IMR-90 (cell line): ENCODE measurements around the gene JAKMIP3. TPM values are rescaled to one million over a fixed set of nuclear protein-coding genes. Genes with fewer than 3 reads are reported as not detected.

Experiments
- ATAC-seq: fragments of 200-7000 bp; cut with Tn5 transposase; 2 replicates; pipeline ENCODE4 v1.9.1; 2020; ENCODE audit warnings: low read depth, mild to moderate bottlenecking, moderate library complexity
- BruUV-seq: library from RNA; stranded (reverse); fragments of 400-500 nt; replicated peaks from 2 replicates; lab custom pipeline; 2021; lab: Mats Ljungman, UMichigan
- CTCF ChIA-PET: fragments of 300-600 bp; formaldehyde crosslinking; extraction: SDS; loops from one replicate; lab custom pipeline; 2021; ENCODE audit warnings: antibody characterized with exemption; lab: Yijun Ruan, JAX
- POLR2A ChIA-PET: fragments of 300-600 bp; sonication (Branson Sonifier 250); formaldehyde crosslinking; loops from one replicate; lab custom pipeline; 2022; ENCODE audit warnings: antibody characterized with exemption; ENCODE audit not compliant: unreplicated experiment; lab: Charles Lee
- DNase-seq: peaks from one replicate; pipeline ENCODE4 v3.0.0; 2013
- H2AFZ ChIP-seq: replicated peaks from 2 replicates; pipeline ENCODE3; 2013; ENCODE audit warnings: low read length, mild to moderate bottlenecking; ENCODE audit not compliant: poor library complexity
- H2AK5ac ChIP-seq: 2 replicates; pipeline ENCODE4 v1.6.1; 2013; ENCODE audit warnings: low read depth, low read length, inconsistent platforms
- H2AK9ac ChIP-seq: replicated peaks from 2 replicates; pipeline ENCODE3; 2013; ENCODE audit warnings: mild to moderate bottlenecking, low read depth, low read length, moderate library complexity; ENCODE audit not compliant: poor library complexity
- H2BK120ac ChIP-seq: 2 replicates; pipeline ENCODE4 v1.6.1; 2013; ENCODE audit warnings: low read depth, low read length, inconsistent platforms
- H2BK15ac ChIP-seq: 3 replicates; pipeline ENCODE4 v1.6.1; 2013; ENCODE audit warnings: low read depth, low read length, inconsistent platforms
- H2BK20ac ChIP-seq: 2 replicates; pipeline ENCODE4 v1.6.1; 2013; ENCODE audit warnings: low read depth, mild to moderate bottlenecking, inconsistent platforms, low read length, moderate library complexity
- H2BK5ac ChIP-seq: 2 replicates; pipeline ENCODE4 v1.6.1; 2013; ENCODE audit warnings: mild to moderate bottlenecking, low read depth, low read length, inconsistent platforms; ENCODE audit not compliant: poor library complexity, severe bottlenecking
- H3K14ac ChIP-seq: replicated peaks from 2 replicates; pipeline ENCODE4 v1.6.1; 2013; ENCODE audit warnings: low read depth, low read length, inconsistent platforms
- H3K18ac ChIP-seq: 2 replicates; pipeline ENCODE4 v1.6.1; 2013; ENCODE audit warnings: low read depth, low read length, control low read depth
- H3K23ac ChIP-seq: 2 replicates; pipeline ENCODE4 v1.6.1; 2013; ENCODE audit warnings: low read depth, low read length, inconsistent platforms
- H3K27ac ChIP-seq: 2 replicates; pipeline ENCODE4 v1.5.1; 2013; ENCODE audit warnings: mild to moderate bottlenecking, control low read depth, low read length; ENCODE audit not compliant: insufficient read depth
- H3K27me3 ChIP-seq: 2 replicates; pipeline ENCODE4 v1.6.1; 2013; ENCODE audit warnings: low read length; ENCODE audit not compliant: control insufficient read depth, insufficient read depth
- H3K36me3 ChIP-seq: 2 replicates; pipeline ENCODE4 v1.6.1; 2013; ENCODE audit warnings: low read length, mixed read lengths; ENCODE audit not compliant: control insufficient read depth, insufficient read depth
- H3K4ac ChIP-seq: 2 replicates; pipeline ENCODE4 v1.6.1; 2013; ENCODE audit warnings: low read depth, low read length, inconsistent platforms
- H3K4me1 ChIP-seq: 2 replicates; pipeline ENCODE4 v1.6.1; 2013; ENCODE audit warnings: low read length, mixed read lengths; ENCODE audit not compliant: control insufficient read depth, insufficient read depth
- H3K4me2 ChIP-seq: 2 replicates; pipeline ENCODE4 v1.6.1; 2013; ENCODE audit warnings: low read depth, mild to moderate bottlenecking, control low read depth, low read length, moderate library complexity
- H3K4me3 ChIP-seq: 2 replicates; pipeline ENCODE4 v1.5.1; 2013; ENCODE audit warnings: low read depth, mild to moderate bottlenecking, control low read depth, low read length, moderate library complexity; ENCODE audit not compliant: insufficient read depth
- H3K56ac ChIP-seq: 2 replicates; pipeline ENCODE4 v1.6.1; 2013; ENCODE audit warnings: low read length, inconsistent platforms; ENCODE audit not compliant: insufficient read depth; ENCODE audit errors: extremely low read depth
- H3K79me1 ChIP-seq, 2 experiments: 2 replicates each; pipeline ENCODE4 v1.6.1; 2013; ENCODE audit warnings: low read length in 2 of 2, inconsistent platforms in 1 of 2, low read depth in 1 of 2
- H3K9ac ChIP-seq: 2 replicates; pipeline ENCODE4 v1.6.1; 2013; ENCODE audit warnings: low read depth, low read length, control low read depth
- H3K9me1 ChIP-seq: 2 replicates; pipeline ENCODE4 v1.6.1; 2013; ENCODE audit warnings: low read length, inconsistent platforms; ENCODE audit not compliant: insufficient read depth
- H3K9me3 ChIP-seq: 2 replicates; pipeline ENCODE4 v1.6.1; 2013; ENCODE audit warnings: low read length; ENCODE audit not compliant: control insufficient read depth, insufficient read depth
- H4K20me1 ChIP-seq: 2 replicates; pipeline ENCODE4 v1.6.1; 2013; ENCODE audit warnings: low read length, inconsistent platforms; ENCODE audit not compliant: insufficient read depth
- H4K5ac ChIP-seq: 2 replicates; pipeline ENCODE4 v1.6.1; 2013; ENCODE audit warnings: mild to moderate bottlenecking, low read depth, low read length, control low read depth
- H4K8ac ChIP-seq, 2 experiments: 2 replicates each; pipeline ENCODE4 v1.6.1; 2013; ENCODE audit warnings: low read depth in 2 of 2, low read length in 2 of 2, control low read depth in 1 of 2, inconsistent platforms in 1 of 2
- H4K91ac ChIP-seq: 2 replicates; pipeline ENCODE4 v1.6.1; 2013; ENCODE audit warnings: low read depth, low read length, inconsistent platforms; ENCODE audit not compliant: insufficient read depth
- BHLHE40 ChIP-seq: fragments of 150-350 bp; IDR thresholded peaks from 2 replicates; pipeline ENCODE4 v1.6.1; 2016; ENCODE audit warnings: mild to moderate bottlenecking, low read depth, low read length
- CEBPB ChIP-seq: IDR thresholded peaks from 2 replicates; pipeline ENCODE4 v1.6.1; 2012; ENCODE audit warnings: low read depth, low read length, improper control_type of control experiment
- CHD1 ChIP-seq: IDR thresholded peaks from 2 replicates; pipeline ENCODE4 v1.6.1; 2012; ENCODE audit warnings: low read depth, low read length, improper control_type of control experiment
- CTCF ChIP-seq: conservative IDR thresholded peaks from 2 replicates; pipeline ENCODE4 v1.5.1; 2012; ENCODE audit warnings: mild to moderate bottlenecking, low read depth, low read length, improper control_type of control experiment
- ELK1 ChIP-seq: fragments of 150-350 bp; IDR thresholded peaks from 2 replicates; pipeline ENCODE4 v1.6.1; 2016; ENCODE audit warnings: low read depth, mild to moderate bottlenecking, low read length, moderate library complexity, borderline replicate concordance
- FOS ChIP-seq: fragments of 150-350 bp; IDR thresholded peaks from 2 replicates; pipeline ENCODE4 v1.6.1; 2016; ENCODE audit warnings: low read depth, low read length
- MAFK ChIP-seq: IDR thresholded peaks from 2 replicates; pipeline ENCODE4 v1.6.1; 2012; ENCODE audit warnings: low read depth, low read length, improper control_type of control experiment
- MXI1 ChIP-seq: IDR thresholded peaks from 2 replicates; pipeline ENCODE4 v1.6.1; 2012; ENCODE audit warnings: low read depth, mild to moderate bottlenecking, low read length, moderate library complexity, borderline replicate concordance
- NFE2L2 ChIP-seq: fragments of 150-350 bp; IDR thresholded peaks from 2 replicates; pipeline ENCODE4 v1.6.1; 2016; ENCODE audit warnings: low read depth, mild to moderate bottlenecking, low read length
- POLR2A ChIP-seq: IDR thresholded peaks from 2 replicates; pipeline ENCODE4 v1.6.1; 2012; ENCODE audit warnings: mild to moderate bottlenecking, low read depth, low read length
- RAD21 ChIP-seq: IDR thresholded peaks from 2 replicates; pipeline ENCODE4 v1.6.1; 2012; ENCODE audit warnings: low read length, improper control_type of control experiment
- RCOR1 ChIP-seq: IDR thresholded peaks from 2 replicates; pipeline ENCODE4 v1.6.1; 2012; ENCODE audit warnings: mild to moderate bottlenecking, low read length, improper control_type of control experiment; ENCODE audit not compliant: insufficient replicate concordance
- RFX5 ChIP-seq: IDR thresholded peaks from 2 replicates; pipeline ENCODE4 v1.8.0; 2012; ENCODE audit warnings: low read depth, mild to moderate bottlenecking, low read length, moderate library complexity
- SMC3 ChIP-seq: fragments of 150-350 bp; IDR thresholded peaks from 2 replicates; pipeline ENCODE4 v1.6.1; 2016; ENCODE audit warnings: low read depth, mild to moderate bottlenecking, antibody characterized with exemption, low read length, moderate library complexity
- USF2 ChIP-seq: fragments of 150-350 bp; IDR thresholded peaks from 2 replicates; pipeline ENCODE4 v1.6.1; 2017; ENCODE audit warnings: mild to moderate bottlenecking, antibody characterized with exemption, low read length, low read depth
- WGBS, 2 experiments: methylation state at CpG; one replicate each; pipeline versions ENCODE4 v1.1.5 to v1.1.7; 2013; ENCODE audit warnings: missing lambda C conversion rate in 2 of 2; ENCODE audit not compliant: insufficient read length in 1 of 2; ENCODE audit errors: extremely low coverage in 2 of 2; 5-methylcytosine and 5-hydroxymethylcytosine counted together
- dilution Hi-C: fragments of 300-500 bp; cut with HindIII; formaldehyde crosslinking; loops from one replicate; pipeline ENCODE4 v1.14.3; 2018; ENCODE audit warnings: low sequenced_read_pairs; ENCODE audit not compliant: unreplicated experiment
- in situ Hi-C: fragments of 300-500 bp; cut with MboI; formaldehyde crosslinking; loops from 3 replicates; pipeline ENCODE4 v1.14.3; 2019; ENCODE audit warnings: low sequenced_read_pairs, inconsistent platforms, mixed read lengths
- intact Hi-C: fragments of 100-400 bp; cut with micrococcal nuclease; formaldehyde crosslinking; loops from 2 replicates; pipeline ENCODE4 v1.10.0; 2022
- polyA plus RNA-seq, 3 experiments: library from polyadenylated mRNA; depleted of rRNA; stranded (reverse); fragments of >200 nt; gene quantifications; 2 replicates each; pipeline ENCODE4 v1.2.3, GENCODE V29; 2012; ENCODE audit warnings: low replicate concordance in 1 of 3
- total RNA-seq: library from RNA; depleted of rRNA; stranded (reverse); fragments of >200 nt; gene quantifications from 2 replicates; pipeline ENCODE4 v1.2.3, GENCODE V29; 2012

The JAKMIP3 gene
- total and polyA plus RNA-seq, 2 of the 4 experiments (the other 2 are of a cell fraction): under 0.01 to 0.22 TPM

- BruUV-seq: no TSS peak
- CTCF ChIA-PET: no interaction called here
- no peak overlapping the region for H4K5ac ChIP-seq
Measured at GRCh38 chr10:132056663-132057062, 9.1 kb upstream of the JAKMIP3 start.

More at GRCh38 chr10:132056663-132057062, 9.1 kb upstream of the JAKMIP3 start:
- dilution Hi-C loops: no loop called here
- Histone ChIP-seq H3K27ac (no peak overlapping the region), H3K56ac (no peak overlapping the region), H2BK20ac (no peak overlapping the region), H2AFZ (no peak overlapping the region), H3K4me1 (no peaks in the 10 kb centered on the region), H2AK5ac (no peak overlapping the region), H2BK5ac (no peak overlapping the region), H3K9me3 (peaks cover 14% of the 10 kb centered on the region), H3K9ac (no peak overlapping the region), H3K23ac (no peak overlapping the region), H4K91ac (no peak overlapping the region), H3K18ac (no peak overlapping the region), H3K14ac (no peak overlapping the region), H2BK120ac (no peak overlapping the region), H2BK15ac (no peak overlapping the region), H3K27me3 (peaks cover 14% of the 10 kb centered on the region; the same call in 1 of the 2 replicates), H4K8ac (no peak overlapping the region), H3K4me3 (no peak overlapping the region), H3K79me1 (no peaks in the 10 kb centered on the region), H3K9me1 (no peaks in the 10 kb centered on the region), H2AK9ac (no peak overlapping the region), H3K4ac (no peak overlapping the region), H3K4me2 (no peak overlapping the region), H4K20me1 (no peaks in the 10 kb centered on the region), H3K36me3 (no peaks in the 10 kb centered on the region)
- TF ChIP-seq NFE2L2 (no peak), RFX5 (no peak), BHLHE40 (no peak), CHD1 (no peak), RAD21 (no peak), MXI1 (no peak), FOS (no peak), USF2 (no peak), CEBPB (no peak), RCOR1 (no peak), MAFK (no peak), POLR2A (no peak), SMC3 (no peak), CTCF (no peak), ELK1 (no peak)
- POLR2A ChIA-PET: no interaction called here
- intact Hi-C loops: no loop called here
- ATAC-seq (no peak), DNase-seq (no peak)
- 77% methylated on average over 2 of the region's 9 CpGs; no CpG with 5 or more reads in 1 of the 2 experiments for WGBS, 2 experiments
- in situ Hi-C loops: no loop called here
